Spleen (tissue), 7 donors: Measurements from ENCODE around the gene TRIM54.

ENCODE experiments used
- POLR2A ChIP-seq, 3 donors: fragments of 450-650 bp; IDR thresholded peaks; one replicate each; pipeline ENCODE4 v1.5.1; 2017; ENCODE audit warnings: antibody characterized with exemption in 3 of 3, mild to moderate bottlenecking in 1 of 3
- POLR2AphosphoS5 ChIP-seq, 3 donors: sonication (generic); formaldehyde crosslinking; IDR thresholded peaks; one replicate each; pipeline ENCODE4 v1.5.1; 2017; ENCODE audit warnings: antibody characterized with exemption in 3 of 3
- TF ChIP-seq, protein P1 (sequence below), 11 experiments: fragments of 200-600 bp in 7 of 11; fragments of 450-650 bp in 4 of 11; sonication (generic) in 4 of 11; IDR thresholded peaks in 8 of 11; conservative IDR thresholded peaks in 3 of 11; 1 replicate in 7 of 11; 2 replicates in 4 of 11; pipeline versions ENCODE4 v1.4.0 to v1.8.0; 2016 to 2021; ENCODE audit warnings: antibody characterized with exemption in 11 of 11, inconsistent platforms in 4 of 11, mild to moderate bottlenecking in 1 of 11
- donor health status: DM: no; HTN: no; CAD: no; lungs with moderate emphysema.
- donor health status: DM: no; HTN: no; CAD: no.
- donor health status: DM: no; HTN: no; CAD: no.

- TF ChIP-seq, protein P1, sequence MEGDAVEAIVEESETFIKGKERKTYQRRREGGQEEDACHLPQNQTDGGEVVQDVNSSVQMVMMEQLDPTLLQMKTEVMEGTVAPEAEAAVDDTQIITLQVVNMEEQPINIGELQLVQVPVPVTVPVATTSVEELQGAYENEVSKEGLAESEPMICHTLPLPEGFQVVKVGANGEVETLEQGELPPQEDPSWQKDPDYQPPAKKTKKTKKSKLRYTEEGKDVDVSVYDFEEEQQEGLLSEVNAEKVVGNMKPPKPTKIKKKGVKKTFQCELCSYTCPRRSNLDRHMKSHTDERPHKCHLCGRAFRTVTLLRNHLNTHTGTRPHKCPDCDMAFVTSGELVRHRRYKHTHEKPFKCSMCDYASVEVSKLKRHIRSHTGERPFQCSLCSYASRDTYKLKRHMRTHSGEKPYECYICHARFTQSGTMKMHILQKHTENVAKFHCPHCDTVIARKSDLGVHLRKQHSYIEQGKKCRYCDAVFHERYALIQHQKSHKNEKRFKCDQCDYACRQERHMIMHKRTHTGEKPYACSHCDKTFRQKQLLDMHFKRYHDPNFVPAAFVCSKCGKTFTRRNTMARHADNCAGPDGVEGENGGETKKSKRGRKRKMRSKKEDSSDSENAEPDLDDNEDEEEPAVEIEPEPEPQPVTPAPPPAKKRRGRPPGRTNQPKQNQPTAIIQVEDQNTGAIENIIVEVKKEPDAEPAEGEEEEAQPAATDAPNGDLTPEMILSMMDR (IDR thresholded peaks at IDR 0.05 in 8 of 11, conservative IDR thresholded peaks at IDR 0.05 in 3 of 11) = no peak
- no peak for TF ChIP-seq POLR2A (IDR thresholded peaks at IDR 0.05)
- TF ChIP-seq POLR2AphosphoS5 (IDR thresholded peaks at IDR 0.05) = no peak
Observed at GRCh38 chr2:27320958-27321543, 38.8 kb downstream of the TRIM54 start.
